Head of caudate nucleus (tissue), 42 donors: ENCODE measurements around the gene CDK4.
"Not testable (repeated sequence)": the region's sequence is repeated elsewhere in the genome, so short reads cannot be mapped to it uniquely, and the experiment has no call there.

Experiments used
- DNase-seq, 42 donors: peaks; one replicate each; pipeline versions ENCODE4 v3.0.0 to v3.0.0-alpha.2; 2020 to 2021; ENCODE audit warnings: mixed read lengths in 7 of 42
- intact Hi-C: fragments of 100-400 bp; cut with DNase I; formaldehyde crosslinking; loops from one replicate; pipeline ENCODE4 v1.15.0; 2022

CDK4 gene

GRCh38 chr12:57774634-57775033, 22.5 kb upstream of the CDK4 start:
- DNase-seq, intact Hi-C loops: not testable (repeated sequence)

- intact Hi-C loops, result no loop called here
- DNase-seq, result peak in 37 of 42 donors; percentile 17 to 80 (median 56)
Measured at GRCh38 chr12:57772429-57773322, 20.6 kb upstream of the CDK4 start, which contains the start of gene EEF1AKMT3. Gene EEF1AKMT3, plus strand, starts transcription at chr12:57772614. Its CDS starts 111 bp downstream, at chr12:57772725.

- peak; percentile 94 to 99 (median 97) for DNase-seq
- intact Hi-C loops, result no loop called here
Measured at GRCh38 chr12:57771873-57772428, 19.8 kb upstream of the CDK4 start, which contains the start of gene METTL1. Gene METTL1, minus strand, starts transcription at chr12:57772105. Its CDS starts 22 bp downstream, at chr12:57772083.

- intact Hi-C loops, result no loop called here
- peak; percentile 64 to 96 (median 86) for DNase-seq
Measured at GRCh38 chr12:57771236-57771872, 19.2 kb upstream of the CDK4 start.

GRCh38 chr12:57770734-57771133, 18.6 kb upstream of the CDK4 start:
- intact Hi-C loops, result no loop called here
- DNase-seq, result no peak

GRCh38 chr12:57769594-57769993, 17.5 kb upstream of the CDK4 start:
- intact Hi-C loops, result no loop called here
- DNase-seq, result no peak

- intact Hi-C loops, result no loop called here
- DNase-seq, result no peak
Measured at GRCh38 chr12:57767876-57768275, 15.8 kb upstream of the CDK4 start.

- no peak for DNase-seq
Measured at GRCh38 chr12:57767305-57767698, 15.2 kb upstream of the CDK4 start.

GRCh38 chr12:57766464-57767304, 14.6 kb upstream of the CDK4 start, which contains the start of gene CYP27B1:
Gene CYP27B1, minus strand, starts transcription at chr12:57767078. Its CDS starts 37 bp downstream, at chr12:57767041.
- intact Hi-C loops, result no loop called here
- no peak for DNase-seq

More at GRCh38 chr12:57767305-57767698, 15.2 kb upstream of the CDK4 start:
- intact Hi-C loops, result no loop called here

- no peak for DNase-seq
- intact Hi-C loops, result no loop called here
Measured at GRCh38 chr12:57765698-57766463, 13.8 kb upstream of the CDK4 start.

GRCh38 chr12:57765003-57765697, 13.0 kb upstream of the CDK4 start:
- intact Hi-C loops, result no loop called here
- peak in 1 of 42 donors; percentile 31 for DNase-seq

GRCh38 chr12:57764662-57765002, 12.5 kb upstream of the CDK4 start:
- intact Hi-C loops, result no loop called here
- no peak for DNase-seq

GRCh38 chr12:57763881-57764661, 12.0 kb upstream of the CDK4 start:
- intact Hi-C loops, result no loop called here
- DNase-seq, result no peak

- intact Hi-C loops, result no loop called here
- no peak for DNase-seq
Measured at GRCh38 chr12:57762463-57762862, 10.4 kb upstream of the CDK4 start.

- DNase-seq, result no peak
- intact Hi-C loops, result no loop called here
Measured at GRCh38 chr12:57761391-57761998, 9.4 kb upstream of the CDK4 start.

GRCh38 chr12:57760347-57760982, 8.4 kb upstream of the CDK4 start:
- intact Hi-C loops, result no loop called here
- DNase-seq, result no peak
